ENCODE data around the gene REEP1.
"Not testable (repeated sequence)": the region's sequence is repeated elsewhere in the genome, so short reads cannot be mapped to it uniquely, and the experiment has no call there.

REEP1 gene

DNA sequence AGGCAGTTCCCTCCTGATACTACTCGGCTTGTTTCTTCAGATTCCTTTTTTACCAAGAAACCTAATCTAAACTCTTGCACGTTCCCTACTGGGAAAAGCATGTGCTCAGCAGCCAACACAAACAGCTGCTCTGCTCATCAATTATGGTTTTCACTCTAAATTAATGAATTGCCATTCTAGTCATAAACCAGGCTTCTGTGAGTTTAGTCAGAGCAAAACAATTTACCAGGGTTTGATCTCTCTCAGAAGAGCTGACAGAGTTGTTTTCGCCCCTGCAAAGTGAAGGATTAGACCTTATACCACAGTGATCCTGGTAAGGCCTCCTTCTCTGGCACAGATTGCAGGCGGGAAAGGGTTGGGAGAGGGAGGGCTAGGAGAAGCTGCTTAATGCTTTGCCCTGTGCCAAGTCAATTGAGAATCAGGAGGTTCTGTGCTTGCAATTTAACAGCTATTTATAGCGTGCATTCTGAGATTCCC lies 57.2 kb downstream of the REEP1 start:
- no peak for DNase-seq

DNA sequence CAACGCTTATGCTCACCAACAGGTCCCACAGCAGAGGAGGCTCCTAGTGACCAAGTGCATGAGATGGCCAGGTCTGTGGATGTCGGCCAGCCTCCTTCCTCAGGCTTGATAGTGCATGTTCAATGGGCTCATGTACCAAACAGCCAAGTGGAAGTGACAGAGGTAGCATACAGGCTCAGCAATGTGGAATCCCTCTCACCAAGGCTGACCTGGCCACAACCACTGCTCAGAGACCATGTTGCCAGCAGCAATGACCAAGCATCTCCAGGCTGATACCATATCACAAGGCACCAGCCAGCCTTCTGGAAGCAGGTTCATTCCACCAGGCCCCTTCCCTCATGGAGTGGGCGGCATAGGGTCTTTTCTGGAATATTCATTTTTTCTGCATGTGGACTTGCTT lies 61.5 kb downstream of the REEP1 start:
- no peak for DNase-seq

DNA sequence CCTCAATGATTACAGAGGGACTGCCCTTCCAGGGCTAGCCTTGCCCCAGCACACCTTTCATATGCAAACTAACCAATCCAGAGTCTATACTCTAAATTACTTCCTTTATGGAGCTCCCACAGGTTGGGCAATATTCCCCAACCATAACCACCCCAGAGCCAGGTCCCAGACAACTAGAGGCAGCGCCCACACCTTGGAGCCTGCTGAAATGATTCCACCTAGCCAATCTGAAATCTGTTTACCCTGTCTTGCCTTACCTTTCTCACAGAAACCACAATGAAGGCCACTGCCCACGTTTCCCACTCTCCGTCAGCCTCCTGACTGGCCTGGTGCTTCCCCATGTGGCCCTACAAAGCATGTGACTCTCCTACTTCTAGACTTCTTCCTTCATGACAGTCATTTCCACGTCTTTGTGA lies 62.0 kb downstream of the REEP1 start:
- DNase-seq: no peak

DNA sequence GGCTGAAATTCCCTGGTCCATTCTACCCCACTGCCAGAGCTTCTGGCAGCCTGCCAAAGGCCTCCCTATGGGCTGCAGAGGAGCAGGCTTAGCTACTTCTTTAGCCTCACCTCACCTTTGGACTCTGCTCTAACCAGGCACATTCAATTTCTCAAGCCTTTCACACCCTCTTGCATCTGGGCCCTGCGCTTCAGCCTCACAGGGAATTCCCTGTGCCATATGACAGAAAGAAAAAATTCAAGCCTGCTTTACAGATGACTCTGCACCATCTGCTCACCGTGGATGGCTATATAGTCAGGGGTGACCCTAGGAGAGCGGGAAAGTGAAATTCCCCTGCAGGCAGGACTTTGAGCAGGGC lies 62.5 kb downstream of the REEP1 start:
- no peak for DNase-seq

DNA sequence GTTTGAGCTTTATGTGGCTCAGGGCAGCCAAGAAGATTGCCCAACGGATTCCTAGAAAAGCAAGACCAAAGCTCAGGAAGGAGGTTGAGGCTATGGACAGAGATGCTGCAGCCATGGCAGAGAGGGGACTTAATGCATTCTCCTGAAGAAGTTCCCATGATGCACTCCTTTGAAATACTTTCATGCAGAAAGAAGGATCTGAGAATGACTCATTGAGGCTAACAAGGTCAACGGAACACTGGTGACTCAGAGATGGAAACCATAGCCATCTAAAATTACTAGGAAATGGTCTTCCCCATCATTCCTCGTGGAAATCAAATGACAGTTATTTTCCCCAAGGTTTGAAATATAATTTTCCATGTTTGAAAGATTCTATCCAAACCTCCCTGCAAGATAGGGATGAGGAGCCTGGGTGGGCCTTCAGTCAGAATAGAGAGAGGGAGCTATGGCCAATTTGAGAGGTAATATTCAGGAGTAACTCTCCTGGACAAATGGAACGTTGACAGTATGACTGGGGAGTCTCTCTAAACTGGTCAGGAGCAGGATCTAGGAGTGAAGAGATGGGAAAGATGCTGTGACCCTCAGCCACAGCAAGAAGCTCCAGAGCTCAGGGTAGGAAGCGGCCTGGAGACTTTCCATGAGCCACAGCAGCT lies 63.0 kb downstream of the REEP1 start:
- DNase-seq: no peak

DNA sequence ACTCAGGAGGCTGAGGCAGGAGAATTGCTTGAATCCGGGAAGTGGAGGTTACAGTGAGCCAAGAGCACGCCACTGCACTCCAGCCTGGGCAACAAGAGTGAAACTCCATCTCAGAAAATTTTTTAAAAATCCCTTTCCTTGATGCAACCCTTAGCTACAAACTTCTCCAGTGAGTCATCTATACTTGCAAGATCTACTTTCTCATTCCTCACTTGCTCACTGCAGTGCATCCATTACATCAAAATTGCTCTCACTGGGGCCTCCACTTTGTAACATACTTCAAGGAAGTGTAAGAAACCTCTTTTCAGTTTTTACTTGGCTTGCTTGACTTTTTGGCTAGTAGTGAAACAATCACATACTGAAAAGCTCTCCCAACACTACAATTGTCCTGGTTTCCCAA lies 65.3 kb downstream of the REEP1 start:
- no peak for DNase-seq

DNA sequence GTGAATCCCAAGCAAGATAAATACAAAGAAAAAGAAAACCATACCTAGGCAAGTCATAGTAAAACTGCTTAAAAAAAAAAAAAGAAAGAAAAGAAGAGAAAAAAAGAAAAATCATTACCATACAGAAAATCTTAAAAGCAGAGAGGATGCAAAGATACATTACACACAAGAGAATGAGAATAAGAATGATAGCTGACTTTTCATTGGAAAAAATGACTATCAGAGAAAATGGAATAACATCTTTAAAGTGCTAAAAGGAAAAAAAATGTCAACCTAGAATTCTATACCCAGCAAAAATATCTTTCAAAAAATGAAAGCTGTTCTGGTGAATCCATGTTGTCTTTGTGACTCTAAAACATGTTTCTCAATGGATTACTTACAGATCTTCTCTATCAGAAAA lies 66.2 kb downstream of the REEP1 start:
- no peak for DNase-seq

DNA sequence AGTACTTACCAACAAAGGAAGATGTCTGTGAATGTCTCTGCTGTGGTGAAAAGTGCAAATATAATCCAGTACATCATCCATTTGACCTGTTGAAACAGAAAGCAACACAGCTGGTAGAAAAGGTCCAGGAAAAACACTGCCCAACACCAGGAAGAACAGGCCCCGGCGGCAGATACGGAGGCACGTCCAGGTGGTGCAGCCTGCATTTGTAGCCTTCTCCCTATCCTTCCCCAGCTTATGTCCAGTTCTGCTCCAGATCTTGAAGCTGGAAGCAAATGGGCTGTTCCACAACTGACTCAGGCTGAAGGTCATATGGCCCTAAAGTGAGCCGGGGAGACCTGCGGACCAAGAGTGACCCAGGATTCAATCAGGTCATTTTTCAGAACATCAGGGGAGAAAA lies 73.5 kb downstream of the REEP1 start:
- no peak for DNase-seq

DNA sequence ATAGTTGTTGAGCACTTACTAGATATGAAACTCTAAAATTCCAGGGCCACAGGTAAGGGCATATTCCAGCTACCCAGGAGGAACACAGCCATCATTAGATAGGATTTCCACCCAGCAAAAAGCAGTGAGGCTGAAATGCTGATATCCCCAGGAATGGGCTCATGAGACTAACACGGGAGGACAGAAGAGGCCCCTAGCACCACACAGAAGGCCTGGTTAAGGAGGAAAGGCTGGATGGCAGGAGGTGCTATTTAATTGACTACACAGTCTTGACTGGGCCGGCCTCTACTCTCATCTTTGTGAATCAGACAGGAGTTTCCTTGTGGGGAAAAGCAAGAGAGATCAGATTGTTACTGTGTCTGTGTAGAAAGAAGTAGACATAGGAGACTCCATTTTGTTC lies 76.4 kb downstream of the REEP1 start:
- DNase-seq: no peak

DNA sequence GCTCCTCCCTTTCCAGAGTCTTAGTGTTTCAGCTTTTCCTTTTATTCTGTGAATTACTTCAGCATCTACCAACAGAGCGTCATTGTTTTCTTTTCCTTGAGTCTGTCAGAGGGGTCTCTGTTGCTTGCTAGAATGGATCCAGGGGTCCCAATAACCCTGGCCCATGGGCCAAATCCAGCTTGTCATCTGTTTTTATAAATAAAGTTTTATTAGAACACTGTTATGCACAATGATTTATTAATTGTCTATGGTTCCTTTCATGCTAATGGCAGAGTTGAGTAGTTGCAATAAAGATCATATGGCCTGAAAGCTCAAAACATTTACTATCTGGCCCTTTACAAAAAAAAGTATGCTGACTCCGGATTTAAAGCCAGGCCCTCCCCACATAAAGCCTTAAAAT lies 79.3 kb downstream of the REEP1 start:
- no peak for DNase-seq

DNA sequence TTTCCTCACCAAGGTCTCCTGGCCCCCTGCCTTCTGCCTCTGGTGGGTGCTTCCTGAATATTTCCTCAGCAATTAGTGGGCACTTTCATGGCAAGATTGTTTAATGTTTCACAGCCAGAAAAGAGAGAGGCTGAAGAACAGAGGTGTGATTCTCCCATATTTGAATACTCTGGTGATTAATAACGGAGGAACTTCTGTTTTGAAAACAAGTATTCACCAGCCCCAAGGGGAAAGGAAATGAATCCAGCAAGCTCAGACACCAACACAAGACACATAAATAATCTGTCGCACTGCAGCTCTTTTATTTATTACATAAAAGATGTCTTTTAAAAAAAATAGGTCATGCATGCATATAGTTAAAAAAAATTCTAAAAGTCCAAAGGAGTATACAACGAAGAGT lies 80.4 kb downstream of the REEP1 start:
- no peak for DNase-seq

DNA sequence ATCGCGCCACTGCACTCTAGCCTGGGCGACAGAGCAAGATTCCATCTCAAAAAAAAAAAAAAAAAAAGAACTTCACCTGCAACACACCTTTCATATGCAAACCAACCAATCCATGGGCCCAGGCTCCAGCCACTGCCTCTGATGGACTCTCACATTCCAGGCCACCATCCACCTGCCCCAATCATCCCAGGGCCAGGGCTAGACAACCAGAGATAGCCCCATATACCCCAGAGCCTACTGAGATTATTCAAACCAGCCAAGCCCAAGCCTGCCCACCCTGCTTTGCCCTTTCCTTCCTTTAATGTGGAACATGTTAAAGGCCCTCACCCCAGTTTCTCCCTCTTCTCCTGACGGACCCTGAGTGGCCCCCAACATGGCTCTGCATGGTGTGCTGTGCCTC lies 81.1 kb downstream of the REEP1 start:
- no peak for DNase-seq

DNA sequence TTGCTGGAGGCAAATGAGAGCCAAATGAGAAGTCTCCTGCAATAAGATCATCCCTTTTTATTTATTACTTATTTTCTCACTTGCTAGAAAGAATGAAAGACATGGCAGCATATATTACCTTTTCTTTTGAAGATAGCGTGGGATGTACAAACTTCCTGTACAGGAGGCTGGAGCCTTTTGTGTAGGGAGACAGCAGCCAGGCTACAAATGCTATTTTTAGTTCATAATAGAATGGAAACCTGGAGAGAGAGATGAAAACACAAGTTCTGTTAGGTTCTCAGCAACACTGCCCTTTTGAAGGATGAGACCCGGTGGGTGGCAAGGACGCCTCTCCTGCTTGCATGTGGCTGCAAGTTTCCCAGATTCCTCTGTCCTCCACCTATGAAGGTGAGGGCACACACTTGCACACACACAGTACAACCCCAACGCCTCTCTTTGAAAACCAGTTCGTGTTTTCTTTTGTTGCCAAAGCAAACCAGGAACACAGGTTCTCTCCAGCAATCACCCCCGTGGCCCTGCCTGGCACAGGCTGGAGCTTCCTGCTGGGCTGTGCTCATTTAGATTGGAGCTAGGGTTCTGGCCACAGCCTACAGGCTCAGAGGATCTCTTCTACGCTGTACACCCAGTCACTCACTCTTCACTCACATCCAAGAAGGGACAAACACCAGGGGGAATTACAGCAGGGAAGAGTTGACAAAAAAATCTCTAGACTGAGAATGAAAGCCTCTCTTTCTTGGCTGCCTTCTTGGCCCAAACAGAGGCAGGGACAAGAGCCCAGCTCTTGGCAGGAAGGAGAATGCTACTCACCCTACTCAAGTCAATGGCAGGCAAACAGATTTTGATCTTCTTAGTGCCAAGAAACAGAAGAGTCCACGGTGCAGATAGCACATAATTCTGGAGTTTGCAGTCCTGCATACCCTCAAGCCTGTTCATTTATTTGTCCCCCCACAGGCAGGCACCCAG lies 82.6 kb downstream of the REEP1 start:
- DNase-seq: no peak

DNA sequence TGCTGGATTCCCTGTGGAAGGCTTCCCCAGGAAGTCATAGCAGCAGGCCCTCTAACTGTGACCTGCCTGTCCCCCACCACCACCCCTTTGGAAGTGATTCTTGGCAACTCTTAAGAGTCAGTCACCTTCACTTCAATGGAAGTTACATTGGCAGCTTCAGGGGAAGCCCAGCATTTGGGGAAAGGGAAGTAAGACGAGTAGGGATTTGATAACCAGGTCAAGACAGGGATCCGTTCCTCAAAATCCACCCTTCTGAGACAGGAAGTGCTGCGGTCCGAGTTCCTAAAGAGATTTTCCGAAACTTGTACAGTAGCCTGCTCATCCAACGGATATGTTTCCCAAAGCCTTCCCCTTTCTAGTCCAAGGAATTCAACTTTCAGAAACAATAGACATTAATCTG lies 84.0 kb downstream of the REEP1 start:
- no peak for DNase-seq

DNA sequence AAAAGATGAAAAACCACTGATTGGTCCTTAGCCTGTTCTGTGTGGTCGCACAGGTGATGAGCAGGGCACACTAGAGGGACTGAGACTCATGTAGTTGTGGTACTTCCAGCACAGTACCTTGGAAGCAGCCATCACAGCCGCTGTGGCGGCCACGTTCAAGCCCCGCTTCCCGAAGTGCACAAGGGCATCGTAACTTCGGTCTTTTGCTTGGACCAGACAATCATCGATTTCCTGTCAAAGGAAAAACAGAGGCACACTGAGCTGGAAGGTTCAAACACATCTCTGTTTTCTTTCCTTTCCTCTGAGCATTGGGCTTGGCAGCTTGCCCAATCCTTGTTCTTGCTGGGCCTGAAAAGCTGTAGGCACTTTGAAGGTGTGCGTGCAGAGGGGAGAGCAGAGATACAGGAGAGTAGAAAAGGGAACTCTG lies 85.6 kb downstream of the REEP1 start:
- no peak for DNase-seq

DNA sequence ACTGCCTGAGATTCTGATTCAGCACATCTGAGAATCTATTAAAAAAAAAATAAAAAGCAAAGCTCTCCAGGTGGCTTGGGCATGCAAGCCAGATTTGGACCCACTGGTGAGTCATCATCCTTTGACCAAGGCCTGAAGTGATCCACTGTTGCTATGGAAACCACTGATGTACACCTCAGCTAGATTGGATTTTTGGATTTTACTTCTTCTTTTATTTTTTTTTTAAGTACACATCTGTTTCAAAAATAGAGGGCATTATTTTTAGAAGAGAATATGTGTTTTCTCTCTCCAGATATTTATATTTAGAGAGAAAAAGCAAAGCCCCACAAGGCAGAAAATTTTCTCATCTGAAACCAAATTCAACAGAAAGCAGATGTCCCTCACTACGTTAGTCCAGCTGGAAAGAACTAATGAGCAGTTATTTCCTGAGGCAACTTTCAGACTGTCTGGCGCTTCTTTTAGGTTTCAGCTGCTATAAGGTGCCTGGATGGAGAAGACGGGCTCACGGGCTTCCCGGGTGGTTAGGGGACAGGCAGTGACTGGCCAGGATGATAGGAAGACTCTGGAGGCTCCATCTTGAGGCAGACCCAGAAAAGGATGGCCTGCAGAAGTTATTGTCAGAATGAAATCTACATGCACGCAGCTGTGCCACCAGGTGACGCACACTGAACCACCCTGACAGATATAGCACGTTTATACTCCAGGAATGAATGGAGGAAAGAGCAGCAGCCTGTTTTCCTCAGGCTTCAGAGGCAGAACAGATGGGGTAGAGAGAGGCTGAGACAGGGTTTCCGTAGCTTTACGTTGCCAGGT lies 87.6 kb downstream of the REEP1 start:
- DNase-seq: no peak

DNA sequence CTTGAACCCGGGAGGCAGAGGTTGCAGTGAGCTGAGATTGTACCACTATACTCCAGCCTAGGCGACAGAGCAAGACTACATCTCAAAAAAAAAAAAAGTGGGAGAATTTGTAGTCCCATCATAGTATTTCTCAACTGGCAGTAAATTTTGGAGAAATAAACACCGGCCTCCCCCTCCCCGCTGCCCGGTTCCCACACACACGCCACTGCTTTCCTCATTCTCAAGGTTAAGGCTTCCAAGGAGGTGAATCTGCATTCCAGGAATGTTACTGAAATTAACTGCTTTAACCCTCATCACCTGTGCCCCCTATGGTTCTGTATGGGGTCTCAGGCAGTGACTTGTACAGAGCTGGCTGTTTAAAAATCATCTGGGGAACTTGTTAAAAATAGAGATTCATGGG lies 88.2 kb downstream of the REEP1 start:
- no peak for DNase-seq

DNA sequence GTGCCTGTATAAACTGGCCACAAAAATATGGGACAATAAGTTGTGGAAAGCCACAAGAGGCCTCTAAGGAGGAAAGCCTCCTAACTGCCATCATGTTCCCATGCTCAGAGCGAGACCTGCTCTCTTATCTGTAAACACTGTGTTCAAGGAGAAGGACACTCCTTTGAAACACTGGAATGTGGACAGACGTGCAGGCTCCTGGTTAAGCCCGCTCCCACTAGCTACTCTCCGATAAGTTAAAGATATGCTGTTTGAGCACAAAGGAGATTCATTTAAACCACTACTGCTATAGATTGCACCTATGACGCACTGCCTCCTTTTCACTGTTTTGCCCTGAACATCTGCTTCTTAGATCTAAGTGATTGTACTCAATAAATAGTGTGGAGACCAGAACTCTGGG lies 92.2 kb downstream of the REEP1 start:
- not testable (repeated sequence) for DNase-seq

DNA sequence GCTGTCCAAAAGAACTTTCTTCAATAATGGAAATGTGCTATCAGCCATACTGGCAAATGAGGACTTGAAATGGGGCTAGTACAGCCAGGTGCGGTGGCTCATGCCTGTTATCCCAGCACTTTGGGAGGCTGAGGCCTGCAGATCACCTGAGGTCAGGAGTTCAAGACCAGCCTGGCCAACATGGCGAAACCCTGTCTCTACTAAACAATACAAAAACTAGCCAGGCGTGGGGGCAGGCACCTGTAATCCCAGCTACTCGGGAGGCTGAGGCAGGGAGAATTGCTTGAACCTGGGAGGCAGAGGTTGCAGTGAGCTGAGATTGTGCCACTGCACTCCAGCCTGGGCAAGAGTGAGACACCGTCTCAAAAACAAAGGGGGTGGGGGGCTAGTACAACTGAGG lies 92.6 kb downstream of the REEP1 start:
- not testable (repeated sequence) for DNase-seq

DNA sequence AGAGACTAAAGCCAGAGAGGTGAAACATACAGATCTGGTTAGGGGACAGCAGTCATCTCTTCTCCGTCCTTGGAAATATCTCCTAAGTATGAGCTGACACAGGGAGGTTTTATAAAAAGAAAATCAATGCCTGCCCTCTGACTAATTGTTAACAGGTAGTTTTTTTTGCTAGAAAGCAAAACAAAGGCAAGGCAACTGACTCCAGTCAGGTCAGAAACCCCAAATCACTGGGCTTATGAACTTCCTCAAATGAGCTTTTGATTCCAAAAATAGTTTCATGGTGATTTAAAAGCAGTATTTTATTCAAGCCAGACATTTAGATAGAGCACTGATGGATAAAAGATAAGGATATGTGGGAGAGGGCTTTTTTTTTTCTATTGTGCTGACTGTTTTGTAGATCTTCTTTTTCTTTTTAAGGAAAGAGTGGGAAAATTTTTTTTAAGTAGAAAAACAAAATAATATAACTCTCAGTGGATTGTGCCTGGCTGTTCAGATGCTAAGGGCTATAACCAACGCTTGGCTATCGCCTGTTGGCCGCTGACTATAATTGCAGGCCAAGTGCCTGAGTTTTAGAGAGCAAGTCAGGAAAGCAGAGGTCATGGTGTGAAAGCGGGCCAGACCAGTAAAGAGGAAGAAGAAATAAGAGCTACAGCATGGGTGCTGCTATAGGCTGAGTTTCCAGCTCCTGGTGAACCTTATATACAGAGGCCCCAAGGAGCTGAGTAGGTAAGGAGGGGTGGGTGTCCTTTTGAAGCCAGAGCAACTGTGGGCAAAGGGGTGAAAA lies 93.3 kb downstream of the REEP1 start:
- DNase-seq: no peak

DNA sequence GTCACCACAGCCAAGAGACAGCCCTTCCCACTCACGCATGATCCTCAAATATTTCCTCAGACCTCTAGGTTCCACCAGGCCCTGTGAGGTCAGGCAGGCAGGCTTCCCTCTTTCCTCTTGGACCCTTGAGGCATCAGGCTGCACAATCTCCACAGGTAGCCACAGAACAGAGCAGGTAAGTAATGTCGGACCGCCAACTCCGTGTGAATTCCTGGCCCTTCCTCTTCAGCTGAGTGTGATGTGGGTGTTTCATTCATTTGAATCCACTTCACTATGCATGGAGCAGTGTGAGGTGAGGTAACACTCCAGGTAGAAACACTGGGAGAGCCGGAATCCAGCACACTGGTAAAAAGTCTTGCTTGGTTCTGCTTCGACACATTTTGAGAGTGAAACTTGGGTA lies 94.2 kb downstream of the REEP1 start:
- DNase-seq: no peak

DNA sequence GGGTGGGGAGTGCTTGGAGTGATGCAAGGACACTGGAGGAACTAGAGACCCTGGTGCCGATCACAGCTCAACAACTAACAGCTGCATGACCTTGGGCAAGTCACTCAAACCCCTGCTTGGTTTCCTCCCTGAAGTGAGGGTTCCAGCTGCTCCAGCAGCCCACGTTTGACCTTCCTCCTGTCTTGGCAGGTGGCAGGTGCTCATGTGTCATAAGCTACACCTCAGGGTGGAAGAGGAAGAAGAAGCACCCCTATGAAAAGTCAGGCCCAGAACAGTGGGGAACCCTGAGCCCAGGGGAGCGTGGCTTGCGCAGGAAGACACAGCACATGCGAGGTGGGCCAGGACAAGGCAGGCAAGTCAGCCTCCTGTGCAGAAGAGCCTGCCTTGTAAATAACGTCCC lies 95.8 kb downstream of the REEP1 start:
- no peak for DNase-seq

DNA sequence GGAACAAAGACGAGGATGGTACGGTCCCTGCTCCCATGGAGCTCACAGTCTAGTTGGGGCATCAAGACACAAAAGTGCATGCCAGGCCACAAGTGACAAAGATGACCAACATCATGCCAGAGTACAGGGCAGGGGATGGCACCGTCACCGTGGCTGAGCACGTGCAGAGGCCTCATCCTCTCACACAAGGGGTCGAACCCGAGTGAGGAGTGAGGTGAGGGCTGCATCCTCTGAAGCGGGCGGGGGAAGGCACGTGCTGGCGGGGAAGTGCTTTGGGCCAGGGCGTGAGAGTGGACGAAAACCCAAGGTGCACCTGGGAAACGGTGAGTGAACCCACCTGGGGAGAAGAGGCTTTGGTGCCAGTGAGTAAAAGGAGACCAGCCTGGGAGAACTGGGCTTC lies 97.2 kb downstream of the REEP1 start:
- DNase-seq: no peak

Measured in activated naive CD4-positive, alpha-beta T cell (primary cell).